ENCODE data around the gene MLLT6. TPM values are rescaled to one million over a fixed set of nuclear protein-coding genes. Genes with fewer than 3 reads are reported as not detected.

MLLT6 gene
- total RNA-seq, 1 experiment from 2014 or later = 72.5 TPM

DNA sequence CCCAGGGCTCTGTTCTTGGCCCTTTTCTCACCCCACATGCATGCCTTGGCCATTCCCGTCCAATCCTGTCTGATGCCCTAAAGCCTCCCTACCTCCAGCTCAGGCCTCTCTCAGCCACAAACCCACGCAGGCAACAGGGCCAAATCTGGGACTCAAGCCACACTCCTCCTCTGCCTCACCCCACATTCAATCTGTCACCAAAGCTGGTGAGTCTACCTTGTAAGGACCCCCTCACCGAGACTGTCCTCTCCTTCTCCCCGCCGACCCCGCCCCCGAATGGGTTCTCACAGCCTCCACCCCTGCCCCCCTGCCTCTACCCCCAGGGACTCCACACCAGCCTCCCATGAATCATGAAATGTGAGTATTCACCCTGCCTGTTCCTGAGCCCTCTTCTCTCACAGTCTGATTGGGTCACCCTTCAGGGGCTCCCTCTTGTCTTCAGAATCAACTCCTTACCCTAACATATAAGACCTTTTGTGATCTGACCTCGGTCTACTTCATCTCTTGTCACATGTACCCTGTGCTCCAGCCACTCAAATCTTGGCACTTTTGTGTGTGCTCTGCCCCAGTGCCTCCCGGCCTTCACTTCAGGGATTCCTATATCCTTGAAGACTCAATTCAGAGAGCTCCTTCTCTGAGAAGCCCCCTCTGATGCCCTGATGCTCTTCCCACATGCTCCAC, 41.0 kb upstream of the MLLT6 start:
- H3K36me3 Mint-ChIP-seq (ENCODE audit: insufficient read depth, unreplicated experiment) = no peaks in the 10 kb centered on the region
- H3K36me3 ChIP-seq (ENCODE audit: control insufficient read depth, insufficient read depth, low read length) = no peaks in the 10 kb centered on the region
- ChIA-PET POLR2A (no interaction called here), CTCF (interaction anchor here (0.6 to 10.9 kb wide), 16 partner anchors 12 to 315 kb away, joined by 3 to 292 read pairs (median 4); partner anchors contain the start of gene SRCIN1)
- H3K9me3 ChIP-seq = no peaks in the 10 kb centered on the region
- no TSS peak for BruUV-seq (replicated peaks)
- H3K27ac Mint-ChIP-seq (ENCODE audit: unreplicated experiment) = no peak overlapping the region
- H3K27me3 ChIP-seq (replicated peaks; ENCODE audit: control insufficient read depth, insufficient read depth, low read length) = no peaks in the 10 kb centered on the region
- H3K4me3 Mint-ChIP-seq (ENCODE audit: unreplicated experiment) = no peak overlapping the region
- H3K9me3 Mint-ChIP-seq (ENCODE audit: unreplicated experiment) = no peaks in the 10 kb centered on the region
- H3K27me3 Mint-ChIP-seq (ENCODE audit: insufficient read depth, unreplicated experiment) = peaks cover 3% of the 10 kb centered on the region
- no peak overlapping the region for H3K4me3 ChIP-seq (ENCODE audit: low read depth, low read length)
- intact Hi-C loops (cut with micrococcal nuclease; ENCODE audit: unreplicated experiment) = loop anchor here (1.0 to 10.0 kb wide), 3 partner anchors 60 to 239 kb away; partner anchors contain the start of gene ARHGAP23
- no peak for DNase-seq
- TF ChIP-seq, protein P1, sequence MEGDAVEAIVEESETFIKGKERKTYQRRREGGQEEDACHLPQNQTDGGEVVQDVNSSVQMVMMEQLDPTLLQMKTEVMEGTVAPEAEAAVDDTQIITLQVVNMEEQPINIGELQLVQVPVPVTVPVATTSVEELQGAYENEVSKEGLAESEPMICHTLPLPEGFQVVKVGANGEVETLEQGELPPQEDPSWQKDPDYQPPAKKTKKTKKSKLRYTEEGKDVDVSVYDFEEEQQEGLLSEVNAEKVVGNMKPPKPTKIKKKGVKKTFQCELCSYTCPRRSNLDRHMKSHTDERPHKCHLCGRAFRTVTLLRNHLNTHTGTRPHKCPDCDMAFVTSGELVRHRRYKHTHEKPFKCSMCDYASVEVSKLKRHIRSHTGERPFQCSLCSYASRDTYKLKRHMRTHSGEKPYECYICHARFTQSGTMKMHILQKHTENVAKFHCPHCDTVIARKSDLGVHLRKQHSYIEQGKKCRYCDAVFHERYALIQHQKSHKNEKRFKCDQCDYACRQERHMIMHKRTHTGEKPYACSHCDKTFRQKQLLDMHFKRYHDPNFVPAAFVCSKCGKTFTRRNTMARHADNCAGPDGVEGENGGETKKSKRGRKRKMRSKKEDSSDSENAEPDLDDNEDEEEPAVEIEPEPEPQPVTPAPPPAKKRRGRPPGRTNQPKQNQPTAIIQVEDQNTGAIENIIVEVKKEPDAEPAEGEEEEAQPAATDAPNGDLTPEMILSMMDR (IDR thresholded peaks at IDR 0.05; ENCODE audit: insufficient read depth in 1 of 2, low read depth in 1 of 2, low read length in 1 of 2, severe bottlenecking in 1 of 2, unreplicated experiment in 1 of 2) = no peak
- H3K4me1 Mint-ChIP-seq (ENCODE audit: low read depth, unreplicated experiment) = peaks cover 16% of the 10 kb centered on the region
- peaks cover 6% of the 10 kb centered on the region; the same call in 1 of the 2 replicates for H3K4me1 ChIP-seq

GRCh38 chr17:38667099-38667786, 37.8 kb upstream of the MLLT6 start:
- no peaks in the 10 kb centered on the region for H3K9me3 ChIP-seq
- Mint-ChIP-seq H3K27me3 (ENCODE audit: insufficient read depth, unreplicated experiment) (peaks cover 3% of the 10 kb centered on the region), H3K4me3 (ENCODE audit: unreplicated experiment) (no peak overlapping the region), H3K9me3 (ENCODE audit: unreplicated experiment) (no peaks in the 10 kb centered on the region), H3K4me1 (ENCODE audit: low read depth, unreplicated experiment) (peaks cover 22% of the 10 kb centered on the region), H3K36me3 (ENCODE audit: insufficient read depth, unreplicated experiment) (no peaks in the 10 kb centered on the region), H3K27ac (ENCODE audit: unreplicated experiment) (no peak overlapping the region)
- TF ChIP-seq, protein P1 (IDR thresholded peaks at IDR 0.05; ENCODE audit: insufficient read depth in 1 of 2, low read depth in 1 of 2, low read length in 1 of 2, severe bottlenecking in 1 of 2, unreplicated experiment in 1 of 2) = peak; percentile 99 to 100
- no TSS peak for BruUV-seq (replicated peaks)
- H3K4me3 ChIP-seq (ENCODE audit: low read depth, low read length) = no peak overlapping the region
- intact Hi-C loops (cut with micrococcal nuclease; ENCODE audit: unreplicated experiment) = loop anchor here (1.0 to 10.0 kb wide), 6 partner anchors 52 to 242 kb away; partner anchors contain the start of gene ARHGAP23
- H3K36me3 ChIP-seq (ENCODE audit: control insufficient read depth, insufficient read depth, low read length) = no peaks in the 10 kb centered on the region
- ChIA-PET CTCF (interaction anchor here (0.6 to 10.9 kb wide), 20 partner anchors 9 to 244 kb away, joined by 3 to 292 read pairs (median 5); partner anchors contain the start of gene SRCIN1), POLR2A (interaction anchor here (1.0 kb wide), 1 partner anchor 109 kb away, joined by 4 read pairs; no protein-coding TSS in a partner anchor)
- H3K27me3 ChIP-seq (replicated peaks; ENCODE audit: control insufficient read depth, insufficient read depth, low read length) = no peaks in the 10 kb centered on the region
- peaks cover 9% of the 10 kb centered on the region for H3K4me1 ChIP-seq
- DNase-seq = peak; percentile 85 to 86

- H3K9me3 Mint-ChIP-seq (ENCODE audit: unreplicated experiment) = no peaks in the 10 kb centered on the region
- intact Hi-C loops (cut with micrococcal nuclease; ENCODE audit: unreplicated experiment) = loop anchor here (1.0 to 10.0 kb wide), 6 partner anchors 53 to 243 kb away; partner anchors contain the start of gene ARHGAP23
- H3K27me3 Mint-ChIP-seq (ENCODE audit: insufficient read depth, unreplicated experiment) = peaks cover 3% of the 10 kb centered on the region
- Histone ChIP-seq H3K9me3 (no peaks in the 10 kb centered on the region), H3K36me3 (ENCODE audit: control insufficient read depth, insufficient read depth, low read length) (no peaks in the 10 kb centered on the region), H3K4me1 (peaks cover 14% of the 10 kb centered on the region), H3K27me3 (replicated peaks; ENCODE audit: control insufficient read depth, insufficient read depth, low read length) (no peaks in the 10 kb centered on the region), H3K4me3 (ENCODE audit: low read depth, low read length) (no peak overlapping the region)
- POLR2A ChIA-PET = interaction anchor here (1.0 kb wide), 1 partner anchor 110 kb away, joined by 4 read pairs; no protein-coding TSS in a partner anchor
- no peaks in the 10 kb centered on the region for H3K36me3 Mint-ChIP-seq (ENCODE audit: insufficient read depth, unreplicated experiment)
- TF ChIP-seq, protein P1 (IDR thresholded peaks at IDR 0.05; ENCODE audit: insufficient read depth in 1 of 2, low read depth in 1 of 2, low read length in 1 of 2, severe bottlenecking in 1 of 2, unreplicated experiment in 1 of 2) = no peak
- no peak overlapping the region for H3K4me3 Mint-ChIP-seq (ENCODE audit: unreplicated experiment)
- H3K27ac Mint-ChIP-seq (ENCODE audit: unreplicated experiment) = no peak overlapping the region
- CTCF ChIA-PET = interaction anchor here (0.6 to 10.9 kb wide), 18 partner anchors 9 to 244 kb away, joined by 3 to 292 read pairs (median 5); partner anchors contain the start of gene SRCIN1
- DNase-seq = no peak
- H3K4me1 Mint-ChIP-seq (ENCODE audit: low read depth, unreplicated experiment) = peaks cover 23% of the 10 kb centered on the region
- BruUV-seq (replicated peaks) = no TSS peak
Observed at GRCh38 chr17:38667787-38668122, 37.3 kb upstream of the MLLT6 start.

Measured in Caco-2 (cell line).